Measurements from ENCODE around the gene RORC. TPM values are rescaled to one million over a fixed set of nuclear protein-coding genes. Genes with fewer than 3 reads are reported as not detected.

The RORC gene
- total RNA-seq, 1 donor from 2014 or later, result 3.9 TPM

DNA sequence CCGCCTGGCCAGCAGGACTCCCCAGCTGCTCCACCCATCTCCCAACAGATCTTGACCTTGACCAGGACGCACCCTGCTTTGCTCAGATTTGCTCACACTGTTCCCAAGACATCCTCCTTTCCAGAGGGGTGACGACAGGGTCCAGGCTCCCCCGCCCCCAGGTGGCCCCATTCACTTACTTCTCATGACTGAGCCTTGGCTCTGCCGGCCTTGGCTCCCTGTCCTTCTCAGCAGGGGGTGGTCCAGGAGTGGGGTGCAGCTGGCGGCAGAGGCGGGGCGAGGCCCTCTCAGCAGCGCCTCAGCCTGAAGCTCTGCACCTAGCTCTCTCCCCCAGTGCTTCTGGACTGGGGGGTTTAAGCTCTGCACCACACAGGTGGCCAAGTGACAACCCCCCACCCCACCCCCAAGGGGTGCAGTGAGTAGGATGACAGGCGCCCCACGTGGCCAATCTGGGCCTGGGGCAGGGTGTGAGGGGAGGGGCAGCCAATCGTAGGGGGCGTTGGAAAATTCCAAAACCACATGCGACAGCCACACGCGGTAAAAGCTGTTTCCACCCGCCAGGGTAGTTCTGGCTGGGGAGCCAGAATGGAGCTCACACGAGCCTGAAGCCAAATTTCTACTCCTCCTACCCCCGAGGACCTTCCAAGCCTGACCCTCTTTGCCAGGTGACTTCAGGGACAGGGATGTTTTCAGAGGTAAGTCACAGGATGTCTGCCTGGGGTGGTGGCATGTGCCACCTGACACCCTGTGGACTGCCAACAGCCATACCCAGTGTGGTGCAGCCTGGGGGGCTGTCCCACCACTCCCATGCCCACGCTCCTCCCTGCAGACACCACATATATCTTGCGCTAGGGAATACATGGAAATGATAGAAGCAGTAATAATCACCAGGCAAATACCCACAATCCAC, 5.6 kb downstream of the RORC start:
- no peak for DNase-seq (ENCODE audit: low read depth)

DNA sequence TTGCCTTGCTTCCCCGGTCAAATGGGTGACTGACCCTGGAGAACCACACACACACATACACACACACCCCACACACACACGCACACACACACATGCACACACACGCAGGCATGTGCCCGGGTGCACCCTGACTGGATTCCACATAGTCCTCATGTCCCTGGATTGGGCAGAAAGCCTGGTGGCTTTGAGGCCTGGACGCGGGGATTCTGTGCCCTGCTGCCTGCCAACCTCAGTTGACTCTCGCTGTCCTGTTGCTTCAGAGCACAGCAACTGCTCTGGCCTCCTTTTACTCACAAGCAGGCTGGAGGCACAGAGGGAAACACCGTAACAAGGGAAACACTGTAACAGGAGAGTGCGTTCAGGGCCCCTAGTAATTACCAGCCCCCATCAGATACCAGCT, 6.4 kb downstream of the RORC start:
- DNase-seq (ENCODE audit: low read depth), result no peak

DNA sequence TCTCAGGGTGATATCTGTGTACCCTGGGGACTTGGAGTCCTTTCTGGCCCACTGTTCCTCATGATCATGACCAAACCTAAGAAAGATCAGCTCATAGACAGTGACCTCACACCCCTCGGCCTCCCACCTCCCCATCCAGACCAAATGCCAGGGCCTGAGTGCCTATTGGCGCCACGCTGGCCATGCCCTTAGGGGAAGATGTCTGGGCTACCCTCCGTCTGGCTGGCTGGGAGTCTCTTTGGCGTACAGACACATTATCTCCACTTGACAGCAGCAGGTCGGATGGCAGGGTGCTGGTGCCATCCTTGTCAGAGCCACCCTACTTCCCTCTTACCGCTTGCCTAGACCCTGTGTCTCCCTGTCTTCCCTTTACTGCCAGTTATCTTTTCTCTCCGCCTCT, 8.4 kb downstream of the RORC start:
- DNase-seq (ENCODE audit: low read depth), result no peak

DNA sequence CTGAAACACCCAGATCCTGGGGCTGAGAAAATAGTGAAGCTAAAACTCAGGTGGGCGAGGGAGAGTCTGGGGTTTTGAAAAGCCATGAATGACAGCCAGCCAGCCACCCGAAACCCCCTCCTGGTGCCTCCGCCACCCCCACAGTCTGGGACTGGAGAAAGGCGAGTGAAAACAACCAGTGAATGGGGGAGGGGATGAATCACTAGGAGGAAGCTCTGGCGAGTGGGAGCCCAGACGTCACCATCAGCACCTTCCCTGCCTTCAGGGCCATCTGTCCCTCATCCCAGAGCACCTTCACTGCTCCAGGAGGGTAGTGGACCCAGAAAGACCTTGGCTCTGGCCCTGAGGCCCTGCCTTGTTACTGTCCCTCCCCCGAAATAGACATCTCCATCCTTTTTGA, 9.2 kb downstream of the RORC start:
- no peak for DNase-seq (ENCODE audit: low read depth)

DNA sequence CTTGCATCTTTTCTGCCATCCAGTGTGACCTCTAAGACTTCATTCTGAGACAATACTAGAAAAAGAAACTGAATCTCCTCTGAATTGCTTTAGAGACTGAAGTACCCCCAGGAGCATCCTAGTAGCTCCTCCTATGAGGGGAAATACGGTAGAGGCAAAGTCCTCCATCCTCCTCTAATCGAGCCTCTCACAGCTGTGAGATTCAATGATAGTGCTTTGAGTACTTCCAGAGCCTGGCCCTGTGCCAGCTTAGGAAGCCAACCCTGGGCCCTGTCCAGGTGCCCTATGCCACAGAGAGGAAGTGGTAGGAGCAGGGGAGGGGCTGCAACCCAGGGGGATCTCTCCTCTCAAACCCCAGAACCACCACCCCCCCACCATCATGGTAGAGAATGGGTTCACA, 10.7 kb downstream of the RORC start:
- DNase-seq (ENCODE audit: low read depth), result no peak

DNA sequence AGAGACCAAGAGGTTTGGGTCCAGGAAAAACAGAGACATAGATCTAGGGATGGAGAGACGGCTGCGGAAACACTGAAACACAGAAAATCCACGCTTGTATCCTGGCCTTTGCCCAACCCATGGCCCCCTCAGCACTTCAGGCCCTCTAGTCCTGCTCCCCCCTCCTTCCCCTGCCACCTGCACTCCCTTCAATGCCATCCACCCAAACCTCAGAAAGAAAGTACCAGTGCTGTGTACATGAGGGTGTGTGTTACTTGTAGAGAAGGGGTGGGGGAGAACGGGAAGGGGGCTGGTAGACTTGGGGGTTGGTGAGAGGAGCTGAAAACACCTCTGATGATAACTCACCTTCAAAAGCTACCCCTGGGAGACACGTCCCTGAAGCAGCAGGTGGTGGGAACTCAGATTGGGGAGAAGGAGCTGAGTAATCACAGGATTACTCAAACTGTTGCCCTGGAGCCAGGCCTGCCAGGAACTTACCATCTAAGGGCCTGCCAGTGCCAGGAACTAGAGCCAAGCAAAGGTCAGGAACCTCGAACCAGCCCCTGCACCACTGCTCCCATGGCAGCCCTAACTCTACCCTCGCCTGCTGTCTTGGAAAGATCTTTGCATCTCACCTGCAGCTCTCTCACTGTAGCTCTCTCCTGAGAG, 11.5 kb downstream of the RORC start:
- peak; percentile 74 for DNase-seq (ENCODE audit: low read depth)

DNA sequence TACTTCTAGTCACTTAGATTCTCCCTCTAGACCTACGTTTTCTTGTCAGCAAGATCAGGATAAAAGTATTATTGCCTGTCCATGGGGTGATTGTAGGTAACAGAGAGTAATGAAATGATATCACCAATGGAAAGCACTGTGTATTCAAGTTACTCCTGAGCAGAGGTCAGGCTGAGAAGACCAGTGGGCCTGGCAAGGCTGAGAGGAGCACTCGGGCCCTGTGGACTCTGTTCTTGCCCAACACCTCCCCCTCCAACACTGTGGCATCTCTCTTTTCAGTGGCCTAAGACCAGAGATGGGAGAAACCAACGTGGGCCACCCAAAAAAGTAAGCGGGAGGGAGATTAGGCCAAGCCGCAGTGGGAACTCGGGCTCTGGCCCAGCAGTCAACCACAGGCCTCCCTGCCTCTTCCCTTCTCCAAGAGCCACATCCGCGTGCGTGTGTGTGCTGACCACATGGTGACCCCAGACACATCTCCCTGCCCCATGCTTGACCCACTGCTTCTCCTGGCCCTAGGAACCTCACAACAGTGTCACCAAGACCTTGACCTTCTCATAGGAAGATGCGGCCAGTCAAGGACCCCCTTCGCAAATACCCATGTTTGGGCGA, 12.3 kb downstream of the RORC start:
- DNase-seq (ENCODE audit: low read depth), result no peak

DNA sequence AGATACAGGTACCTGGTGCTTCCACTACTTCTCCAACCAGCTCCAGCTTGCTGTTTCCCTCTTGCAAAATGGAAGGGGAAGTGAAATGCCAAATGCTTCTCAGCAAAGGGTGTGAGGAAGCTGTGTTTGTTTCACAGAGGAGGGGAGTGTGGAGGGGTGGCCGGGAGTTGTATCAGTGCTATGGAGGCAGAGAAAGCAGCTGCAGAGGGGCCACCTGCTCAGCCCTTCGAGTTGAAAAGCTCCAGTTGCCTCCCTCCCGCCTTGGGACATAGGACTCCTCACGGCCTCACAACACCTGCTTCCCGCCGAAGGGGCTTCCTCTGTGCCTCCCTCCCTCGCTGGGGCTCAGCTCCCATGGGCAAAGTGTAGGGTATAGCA, 14.3 kb downstream of the RORC start:
- DNase-seq (ENCODE audit: low read depth), result no peak

DNA sequence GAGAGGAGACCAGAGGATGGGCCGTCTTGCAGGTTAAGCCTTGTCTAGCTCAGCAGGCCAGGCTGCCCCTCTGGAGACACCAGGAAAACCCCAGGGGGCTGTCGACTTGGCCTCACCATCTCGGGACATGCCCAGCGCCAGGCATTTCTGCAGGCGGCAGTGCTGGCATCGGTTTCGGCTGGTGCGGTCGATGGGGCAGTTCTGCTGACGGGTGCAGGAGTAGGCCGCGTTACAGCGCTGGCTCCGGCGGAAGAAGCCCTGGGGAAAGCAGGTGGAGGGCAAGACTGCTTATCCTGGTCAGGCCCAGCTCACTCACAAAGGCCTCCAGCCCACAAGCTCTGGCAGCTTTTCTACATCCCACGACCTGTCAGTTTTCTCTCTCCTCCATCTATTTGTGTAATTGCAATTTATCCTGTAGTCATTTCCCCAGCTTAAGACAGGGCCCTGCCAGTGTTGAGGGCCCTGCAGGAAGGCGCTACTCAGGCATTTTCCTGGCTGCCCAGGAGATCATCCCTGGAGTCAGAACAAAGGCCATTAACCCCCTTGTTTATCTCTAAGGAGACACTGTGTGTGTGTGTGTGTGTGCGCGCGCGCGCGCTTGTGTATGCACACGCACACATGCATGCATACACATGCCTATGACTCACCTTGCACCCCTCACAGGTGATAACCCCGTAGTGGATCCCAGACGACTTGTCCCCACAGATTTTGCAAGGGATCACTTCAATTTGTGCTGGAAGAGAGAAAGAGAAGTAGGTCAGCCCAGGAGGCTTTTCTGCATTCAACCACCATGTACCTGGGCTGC, 14.9 kb downstream of the RORC start:
- no peak for DNase-seq (ENCODE audit: low read depth)

DNA sequence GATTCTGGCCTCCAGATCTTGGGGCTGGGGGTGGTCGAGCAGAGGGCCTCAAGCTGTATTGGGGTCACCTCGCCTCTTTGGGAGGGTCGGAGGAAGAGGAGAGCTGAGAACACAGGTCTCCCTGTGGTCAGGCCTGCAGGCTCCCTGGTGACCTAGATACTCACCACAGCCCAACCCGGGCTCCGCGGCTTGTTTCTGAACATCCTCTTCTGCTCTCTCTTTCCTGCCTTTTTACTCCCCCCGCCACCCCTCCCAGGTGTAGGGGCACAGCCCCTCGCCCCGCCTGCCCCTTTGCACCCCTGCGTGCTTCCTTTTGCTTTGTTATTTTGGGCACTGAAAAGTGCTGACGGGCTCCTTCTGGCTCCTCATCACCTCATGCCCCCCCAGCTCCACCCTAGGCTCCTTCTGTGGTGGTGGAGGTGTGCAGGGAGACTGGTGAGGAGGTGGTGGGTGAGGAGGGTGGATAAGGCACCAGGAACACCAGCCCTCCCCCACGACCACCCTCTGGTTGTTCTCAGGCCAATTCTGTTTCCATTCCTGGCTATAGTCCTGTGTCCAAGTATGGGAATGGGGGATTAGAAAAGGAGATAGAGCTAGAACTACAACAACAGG, 15.8 kb downstream of the RORC start:
- DNase-seq (ENCODE audit: low read depth), result no peak

DNA sequence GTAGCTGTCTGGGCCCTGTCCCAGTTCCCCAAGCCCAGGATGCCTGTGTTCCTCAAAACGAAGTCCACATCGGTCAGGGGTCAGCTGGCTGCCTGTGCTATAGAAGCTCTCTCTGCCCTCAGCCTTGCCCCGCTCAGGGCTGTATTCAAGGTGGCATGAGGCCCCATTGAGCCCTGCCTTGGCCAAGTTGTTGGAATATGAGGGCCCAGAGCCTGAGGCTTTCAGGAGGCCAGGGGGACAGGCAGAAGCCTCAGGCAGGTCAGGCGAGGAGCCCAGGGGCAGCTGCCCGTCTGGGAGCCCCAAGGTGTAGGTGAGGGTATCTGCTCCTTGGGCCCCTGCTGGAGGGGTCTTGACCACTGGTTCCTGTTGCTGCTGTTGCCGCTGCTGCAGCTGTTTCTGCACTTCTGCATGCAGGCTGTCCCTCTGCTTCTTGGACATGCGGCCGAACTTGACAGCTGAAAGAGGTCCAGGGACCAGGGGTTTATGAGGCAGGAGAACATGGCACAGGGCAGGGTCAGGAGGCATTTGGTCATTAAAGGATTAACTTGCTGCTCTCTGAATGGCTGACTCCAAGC, 16.5 kb downstream of the RORC start:
- no peak for DNase-seq (ENCODE audit: low read depth)

DNA sequence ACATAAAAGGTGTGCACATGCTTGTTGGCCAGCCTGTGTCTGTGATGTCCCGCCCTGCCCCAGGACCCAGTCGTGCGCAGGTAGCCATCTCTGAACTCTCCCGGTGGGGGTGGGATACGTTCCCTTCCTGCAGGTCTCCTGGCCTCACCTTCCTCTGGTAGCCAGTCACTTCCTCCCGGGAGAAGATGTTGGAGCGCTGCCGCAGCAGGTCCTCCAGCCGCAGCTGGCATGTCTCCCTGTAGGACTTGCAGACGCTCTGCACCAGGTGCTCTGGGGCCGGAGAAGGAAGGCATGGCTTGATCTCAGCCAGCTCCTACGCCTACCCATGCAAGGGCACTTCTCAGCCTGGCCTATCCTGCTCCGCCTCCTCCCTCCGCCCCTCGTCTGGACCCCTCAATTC, 17.2 kb downstream of the RORC start:
- no peak for DNase-seq (ENCODE audit: low read depth)

DNA sequence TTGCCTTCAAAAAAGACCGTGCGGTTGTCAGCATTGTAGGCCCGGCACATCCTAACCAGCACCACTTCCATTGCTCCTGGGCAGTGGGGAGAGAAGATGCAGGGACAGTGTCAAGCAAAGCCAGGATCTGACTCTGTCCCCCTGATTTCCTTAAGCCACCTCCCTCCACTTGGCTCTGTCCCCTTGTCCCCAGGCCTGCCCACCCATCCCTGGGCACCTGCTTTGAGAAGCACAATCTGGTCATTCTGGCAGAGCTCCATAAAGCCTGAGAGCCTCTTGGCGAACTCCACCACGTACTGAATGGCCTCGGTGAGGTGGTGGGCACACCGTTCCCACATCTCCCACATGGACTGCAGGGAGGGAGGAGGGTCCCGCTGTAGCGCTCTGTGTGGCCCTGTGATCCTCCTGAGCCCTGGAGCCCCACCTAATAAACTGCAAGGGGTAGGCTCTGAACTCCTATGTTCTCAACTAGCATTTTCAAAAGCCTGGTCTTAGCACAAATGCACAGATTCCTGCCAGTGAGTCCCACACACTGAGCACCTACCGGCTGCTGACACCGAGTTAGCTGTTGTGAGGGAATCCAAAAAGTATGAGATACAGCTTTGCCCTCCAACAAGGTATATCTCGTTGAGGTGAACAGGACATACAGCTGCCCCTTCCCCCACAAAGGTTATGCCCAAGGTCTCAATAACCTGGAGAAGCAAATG, 18.2 kb downstream of the RORC start:
- DNase-seq (ENCODE audit: low read depth), result no peak

DNA sequence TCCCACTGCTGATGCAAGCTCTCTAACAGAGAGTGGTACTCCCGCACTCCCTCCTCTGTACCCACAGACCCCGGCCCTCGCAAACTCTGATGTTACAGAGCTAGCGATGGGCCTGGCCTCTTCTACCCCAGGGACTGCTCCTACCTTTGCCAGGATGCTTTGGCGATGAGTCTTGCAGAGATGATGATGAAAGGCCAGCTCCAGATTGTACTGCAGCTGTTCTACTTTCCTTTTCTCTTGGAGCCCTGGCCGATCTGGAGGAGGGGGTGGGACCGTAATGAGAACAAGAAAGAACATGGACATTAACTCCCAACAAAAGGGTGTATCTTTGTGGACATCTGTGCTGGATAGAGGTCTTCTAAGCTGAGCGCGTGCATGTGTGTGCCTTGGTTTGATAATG, 20.4 kb downstream of the RORC start:
- no peak for DNase-seq (ENCODE audit: low read depth)

DNA sequence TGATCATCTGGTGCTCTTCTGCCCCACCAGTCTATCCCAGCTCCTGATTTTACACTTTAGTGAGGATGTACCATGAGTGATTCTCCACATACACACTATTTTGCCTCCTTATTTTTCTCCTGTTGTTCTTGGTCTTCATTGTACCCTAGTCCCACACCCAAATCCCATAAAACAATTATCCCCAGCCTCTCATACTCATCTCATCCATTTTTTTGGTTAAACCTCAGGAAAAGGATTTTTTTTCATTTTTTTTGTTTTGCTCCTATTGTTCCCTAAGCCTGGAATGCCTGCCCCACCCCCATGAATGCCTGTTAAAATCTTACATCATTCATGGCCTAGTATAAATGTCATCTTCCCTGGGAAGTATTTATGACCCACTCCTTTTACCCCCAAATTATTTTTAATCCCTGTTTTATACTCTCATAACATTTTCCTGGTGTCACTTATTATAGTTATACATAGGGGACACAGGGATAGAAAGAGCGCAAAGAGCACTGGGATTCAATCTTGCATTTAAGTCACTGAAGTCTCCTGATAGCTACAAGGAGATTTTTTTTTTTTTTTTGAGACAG, 21.5 kb downstream of the RORC start:
- DNase-seq (ENCODE audit: low read depth), result no peak

DNA sequence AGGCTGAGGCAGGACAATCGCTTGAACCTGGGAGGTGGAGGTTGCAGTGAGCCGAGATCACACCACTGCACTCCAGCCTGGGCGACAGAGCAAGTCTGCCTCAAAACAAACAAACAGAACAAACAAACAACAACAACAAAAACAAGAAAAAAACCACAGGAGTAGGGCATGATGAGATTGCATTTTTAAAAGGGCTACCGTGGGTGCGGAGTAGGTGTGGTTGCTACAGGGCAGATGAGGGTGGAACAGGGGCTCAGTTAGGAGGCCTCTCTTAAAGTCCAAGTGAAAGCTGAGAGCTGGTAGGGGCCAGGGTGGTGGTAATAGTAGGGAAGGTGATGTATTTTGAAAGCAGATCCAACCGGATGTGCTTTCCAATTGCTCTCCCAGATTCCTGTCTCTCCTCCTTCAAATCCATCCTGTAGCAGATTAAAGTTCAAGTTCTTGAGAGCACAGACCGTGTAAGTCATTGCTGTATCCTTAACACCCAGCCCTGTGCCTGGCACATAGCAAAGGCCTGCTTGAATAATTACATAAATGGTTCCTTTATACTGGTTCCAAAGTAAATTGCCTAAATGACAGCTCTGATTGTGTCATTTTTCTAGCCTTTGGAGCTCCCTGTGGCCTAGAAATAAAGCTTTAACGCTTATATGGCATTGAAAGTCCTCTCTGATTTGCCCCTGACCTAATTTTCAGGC, 22.2 kb downstream of the RORC start:
- DNase-seq (ENCODE audit: low read depth), result peak; percentile 60

DNA sequence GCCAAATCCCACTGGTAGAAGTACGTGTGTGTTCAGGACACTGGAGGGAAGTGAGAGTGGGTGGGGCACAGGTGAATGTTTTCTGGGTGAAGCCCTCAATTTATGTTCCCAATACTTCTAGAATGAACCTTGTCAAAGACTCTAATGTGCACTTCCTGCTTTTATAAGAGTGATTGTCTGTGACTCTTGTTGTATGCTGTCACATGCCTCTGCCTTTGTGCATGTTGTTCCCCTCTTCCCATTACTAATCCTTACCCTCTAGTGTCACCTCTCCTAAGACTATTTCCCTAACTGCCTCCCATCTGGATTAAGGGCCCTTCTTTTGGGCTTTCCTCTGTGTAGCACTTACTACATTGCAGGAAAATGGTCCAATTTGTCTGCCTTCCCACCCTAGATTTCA, 23.8 kb downstream of the RORC start:
- no peak for DNase-seq (ENCODE audit: low read depth)

DNA sequence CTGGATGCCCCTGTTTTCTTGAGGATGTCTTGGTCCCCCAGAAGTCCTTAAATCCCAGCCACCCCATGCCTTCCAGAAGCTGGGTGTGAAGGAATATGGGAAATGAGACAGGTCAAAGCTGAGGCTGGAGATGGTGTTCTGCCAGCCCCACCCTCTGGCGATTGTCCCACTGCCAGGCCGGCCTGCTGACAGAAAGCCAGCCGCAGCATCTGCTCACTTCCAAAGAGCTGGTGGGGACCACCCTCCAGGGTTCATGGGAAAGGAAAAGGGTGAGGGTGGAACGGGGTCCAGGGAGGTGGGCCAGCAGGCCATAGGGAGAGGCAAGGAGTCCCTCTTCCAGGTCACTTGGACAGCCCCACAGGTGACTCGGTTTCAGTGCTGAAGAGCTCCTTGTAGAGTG, 24.5 kb downstream of the RORC start:
- DNase-seq (ENCODE audit: low read depth), result no peak

DNA sequence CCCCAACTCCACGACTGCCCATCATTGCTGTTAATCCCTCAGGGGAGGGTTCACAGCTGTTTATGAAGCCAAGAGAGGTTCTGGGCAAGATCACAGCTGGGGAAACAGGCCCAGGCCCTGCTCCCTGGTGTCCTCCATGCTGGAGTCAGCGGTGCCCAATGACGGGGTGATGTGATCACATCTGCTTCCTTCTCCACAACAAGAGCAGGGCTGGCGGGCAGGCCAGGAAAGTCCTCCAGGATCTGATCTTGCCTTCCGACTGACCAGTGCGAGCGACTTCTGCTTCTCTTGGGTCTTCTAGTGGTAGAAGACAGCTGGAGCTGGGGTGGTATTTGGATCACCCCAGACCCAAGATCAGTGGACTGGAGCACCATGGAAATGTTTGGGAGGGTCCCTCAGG, 25.4 kb downstream of the RORC start:
- DNase-seq (ENCODE audit: low read depth), result no peak

All from renal cortical epithelial cell (primary cell).